Stimulated activated CD8-positive, alpha-beta memory T cell treated with anti-CD3 and anti-CD28 coated beads, Interleukin-7, amount 100 ng/mL, for 4 hours (primary cell): ENCODE results near the gene STK4.

Experiments
- DNase-seq, 2 donors: peaks; one replicate each; pipeline ENCODE4 v3.0.0-alpha.2; 2020; ENCODE audit warnings: low read depth in 2 of 2

Gene STK4

GRCh38 chr20:44966030-44966961 is at the start of gene STK4:
STK4 (plus strand) TSS chr20:44966512; CDS start chr20:44966569, 57 bp downstream.
- peak; percentile 87 to 93 for DNase-seq

- DNase-seq = no peak
Measured at GRCh38 chr20:44916586-44916985, 49.7 kb upstream of the STK4 start.

- no peak for DNase-seq
Measured at GRCh38 chr20:44917399-44917798, 48.9 kb upstream of the STK4 start.

- no peak for DNase-seq
Measured at GRCh38 chr20:44918342-44918741, 48.0 kb upstream of the STK4 start.

GRCh38 chr20:44918761-44919160 is 47.6 kb upstream of the STK4 start:
- DNase-seq = no peak

- no peak for DNase-seq
Measured at GRCh38 chr20:44921447-44921846, 44.9 kb upstream of the STK4 start.

- DNase-seq = no peak
Measured at GRCh38 chr20:44924541-44924940, 41.8 kb upstream of the STK4 start.

GRCh38 chr20:44928595-44928994 is 37.7 kb upstream of the STK4 start:
- DNase-seq = no peak

- no peak for DNase-seq
Measured at GRCh38 chr20:44930517-44931168, 35.7 kb upstream of the STK4 start.

GRCh38 chr20:44931911-44932310 is 34.4 kb upstream of the STK4 start:
- DNase-seq = no peak

GRCh38 chr20:44932916-44933315 is 33.4 kb upstream of the STK4 start:
- no peak for DNase-seq

- no peak for DNase-seq
Measured at GRCh38 chr20:44936510-44936909, 29.8 kb upstream of the STK4 start.

- no peak for DNase-seq
Measured at GRCh38 chr20:44938637-44939036, 27.7 kb upstream of the STK4 start.

GRCh38 chr20:44941120-44941691 is 25.1 kb upstream of the STK4 start:
- DNase-seq = no peak

GRCh38 chr20:44942264-44942973 is 23.9 kb upstream of the STK4 start:
- no peak for DNase-seq

- no peak for DNase-seq
Measured at GRCh38 chr20:44943828-44944227, 22.5 kb upstream of the STK4 start.

- DNase-seq = no peak
Measured at GRCh38 chr20:44945261-44945660, 21.1 kb upstream of the STK4 start.

GRCh38 chr20:44946271-44946852 is 19.9 kb upstream of the STK4 start:
- no peak for DNase-seq

- no peak for DNase-seq
Measured at GRCh38 chr20:44948107-44948506, 18.2 kb upstream of the STK4 start.

- no peak for DNase-seq
Measured at GRCh38 chr20:44948513-44948912, 17.8 kb upstream of the STK4 start.

- DNase-seq = no peak
Measured at GRCh38 chr20:44950368-44950767, 15.9 kb upstream of the STK4 start.

GRCh38 chr20:44952731-44953130 is 13.6 kb upstream of the STK4 start:
- no peak for DNase-seq
